GM19452 (cell line): ENCODE results near the gene SZT2.
"Not testable (repeated sequence)": the region's sequence is repeated elsewhere in the genome, so short reads cannot be mapped to it uniquely, and the experiment has no call there.

Experiments
- ATAC-seq: cut with Tn5 transposase; IDR thresholded peaks from one replicate; pipeline ENCODE4 v1.9.1; 2021; ENCODE audit not compliant: unreplicated experiment

The SZT2 gene

DNA sequence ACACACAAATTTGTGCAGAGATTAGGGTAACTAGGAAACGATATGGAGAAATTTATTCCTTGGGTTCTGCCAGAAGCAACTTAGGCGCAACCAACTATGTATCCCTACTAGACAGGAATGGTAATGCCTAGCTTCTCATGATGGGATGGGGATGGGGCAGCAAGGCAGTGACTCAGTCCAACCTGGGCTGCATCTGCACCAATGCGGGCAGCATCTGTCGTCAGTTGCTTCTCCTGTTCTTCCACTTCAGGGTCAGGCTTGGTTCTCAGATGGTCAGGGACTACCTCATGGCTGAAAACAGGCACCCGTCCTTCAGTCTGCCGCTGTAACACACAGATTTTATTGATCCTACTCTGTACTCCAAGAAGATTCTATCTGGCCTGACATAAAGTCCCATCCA is 3.0 kb upstream of the SZT2 start:
- ATAC-seq: no peak

DNA sequence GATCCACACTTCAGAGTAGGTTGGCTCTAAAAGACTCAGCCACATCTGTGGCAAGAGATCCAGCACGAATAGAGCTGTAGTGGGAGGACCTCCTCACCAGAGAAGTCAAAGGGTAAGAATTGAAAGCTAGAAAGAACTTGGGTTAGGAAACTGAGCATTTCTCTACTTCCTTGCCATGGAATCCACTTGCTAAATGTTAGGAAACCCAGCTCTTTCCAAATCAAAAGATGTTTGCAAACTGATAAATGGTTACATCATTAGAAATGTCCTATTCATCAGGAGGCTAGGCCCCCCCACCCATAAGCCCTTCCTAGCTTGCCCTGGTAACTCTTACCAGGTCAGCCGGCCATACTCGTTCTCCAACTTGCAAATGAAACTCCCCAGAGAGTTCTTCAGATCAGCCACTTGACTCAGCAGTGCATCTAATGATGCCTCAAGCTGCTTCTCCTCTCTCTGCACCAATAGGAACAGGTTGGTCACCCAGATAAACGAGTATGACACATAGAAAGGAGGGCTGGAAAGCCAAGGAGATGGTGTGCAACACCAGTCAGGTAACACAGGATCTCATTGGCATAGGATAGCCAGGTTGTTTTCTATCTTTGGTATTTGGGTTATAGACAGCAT is 1.6 kb upstream of the SZT2 start:
- ATAC-seq: no peak

DNA sequence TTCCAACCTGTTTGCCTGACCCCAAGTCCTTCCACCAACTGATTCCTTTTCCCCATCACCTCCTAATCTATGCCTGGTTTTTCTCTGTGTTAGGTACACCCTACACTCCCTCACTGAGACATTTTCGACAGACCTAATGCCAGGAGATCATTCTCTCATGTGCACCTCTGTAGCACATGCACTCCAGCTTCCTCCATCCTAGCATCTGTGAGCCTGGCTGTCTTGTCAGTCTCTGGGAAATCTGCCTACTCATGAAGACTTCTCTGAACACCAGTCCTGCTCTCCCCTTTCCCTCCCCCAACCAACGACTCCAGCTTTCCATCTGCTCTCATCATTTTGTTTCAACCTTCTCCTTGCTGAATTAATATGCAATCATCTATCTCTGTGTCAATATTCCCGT is 1.1 kb upstream of the SZT2 start:
- no peak for ATAC-seq

- no peak for ATAC-seq
Observed at GRCh38 chr1:43392702-43393101, 3.0 kb downstream of the SZT2 start.

- ATAC-seq: no peak
Observed at GRCh38 chr1:43395523-43395922, 5.8 kb downstream of the SZT2 start.

DNA sequence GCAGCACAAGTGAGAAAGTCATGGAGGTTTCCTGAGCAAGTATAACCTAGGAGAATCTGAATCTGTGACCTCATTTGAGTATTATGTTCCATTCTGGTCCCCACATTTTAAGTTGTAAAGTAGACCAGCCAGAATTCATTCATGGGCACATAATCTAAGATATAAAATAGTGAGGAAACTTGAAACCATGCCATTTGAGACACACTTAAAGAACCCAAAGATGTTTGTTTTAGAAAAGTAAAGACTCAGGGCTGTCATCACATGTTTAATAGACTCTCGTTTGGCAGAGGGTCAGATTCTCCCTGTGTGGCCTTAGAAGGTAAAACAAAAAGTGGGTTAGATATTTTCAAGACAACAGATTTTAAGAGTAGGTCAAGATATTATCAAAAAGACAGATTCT is 6.4 kb downstream of the SZT2 start:
- ATAC-seq: no peak

DNA sequence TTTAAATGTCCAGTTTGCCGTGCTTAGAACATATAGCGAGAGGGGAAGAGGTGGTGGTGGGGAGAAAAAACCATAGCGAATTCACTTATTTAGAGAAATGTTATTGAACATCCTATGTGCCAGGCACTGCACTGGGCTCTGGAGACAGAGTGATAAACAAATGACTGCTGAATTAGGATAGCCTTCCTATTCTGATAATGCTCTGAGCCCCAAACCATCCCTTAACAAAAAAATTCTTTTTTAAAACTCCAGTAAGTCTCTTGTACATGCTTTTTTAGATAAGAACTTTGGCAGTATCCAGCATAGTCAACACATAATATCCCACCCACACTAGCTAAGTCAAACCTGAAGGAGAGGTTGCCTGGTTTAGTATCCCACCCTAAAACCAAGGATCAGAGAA is 8.5 kb downstream of the SZT2 start:
- ATAC-seq: no peak

DNA sequence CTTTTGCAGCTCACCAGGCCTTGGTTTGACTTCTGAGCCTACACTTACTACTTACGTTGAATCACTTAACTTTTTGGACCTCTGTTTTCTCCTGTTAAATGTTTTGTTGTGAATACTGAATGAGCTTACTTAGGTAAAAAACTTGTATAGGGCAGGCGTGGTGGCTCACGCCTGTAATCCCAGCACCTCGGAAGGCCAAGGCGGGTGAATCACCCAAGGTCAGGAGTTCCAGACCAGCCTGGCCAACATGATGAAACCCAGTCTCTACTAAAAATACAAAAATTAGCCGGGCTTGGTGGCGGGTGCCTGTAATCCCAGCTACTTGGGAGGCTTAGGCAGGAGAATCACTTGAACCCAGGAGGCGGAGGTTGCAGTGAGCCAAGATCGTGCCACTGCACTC is 10.7 kb downstream of the SZT2 start:
- not testable (repeated sequence) for ATAC-seq

GRCh38 chr1:43402089-43402865 is 12.6 kb downstream of the SZT2 start:
- no peak for ATAC-seq

- no peak for ATAC-seq
Observed at GRCh38 chr1:43404353-43404752, 14.7 kb downstream of the SZT2 start.

DNA sequence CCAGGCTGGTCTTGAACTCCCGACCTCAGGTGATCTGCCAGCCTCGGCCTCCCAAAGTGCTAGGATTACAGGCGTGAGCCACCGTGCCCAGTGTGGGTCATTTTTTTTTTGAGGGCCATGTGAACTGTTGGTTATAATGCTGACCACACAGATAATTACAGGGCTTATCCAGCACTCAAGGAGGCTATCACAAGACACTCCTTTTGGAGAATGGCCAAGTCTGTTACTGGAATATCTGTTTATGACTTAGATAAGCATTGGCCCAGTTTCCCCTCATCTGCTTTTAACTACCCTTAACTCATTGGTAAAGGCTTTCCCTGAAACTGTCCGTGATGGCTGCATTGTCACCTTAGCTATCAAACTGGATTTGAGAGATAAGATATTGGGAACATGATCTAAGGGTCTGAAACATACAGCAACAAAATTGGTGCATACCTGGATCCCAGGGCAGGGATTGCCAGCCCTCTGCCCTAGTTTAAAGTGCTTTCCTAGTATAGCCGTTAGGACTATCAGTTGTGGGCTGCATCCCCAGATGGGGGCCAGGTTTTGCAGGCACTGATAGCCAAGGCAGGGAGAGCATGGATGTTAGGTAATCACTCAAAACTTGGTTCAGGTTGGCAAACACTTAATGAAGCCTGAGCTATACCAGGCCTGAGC is 15.6 kb downstream of the SZT2 start:
- ATAC-seq: no peak

- ATAC-seq: no peak
Observed at GRCh38 chr1:43405876-43406234, 16.2 kb downstream of the SZT2 start.

- ATAC-seq: no peak
Observed at GRCh38 chr1:43410571-43410970, 20.9 kb downstream of the SZT2 start.

- not testable (repeated sequence) for ATAC-seq
Observed at GRCh38 chr1:43413426-43413825, 23.7 kb downstream of the SZT2 start.

DNA sequence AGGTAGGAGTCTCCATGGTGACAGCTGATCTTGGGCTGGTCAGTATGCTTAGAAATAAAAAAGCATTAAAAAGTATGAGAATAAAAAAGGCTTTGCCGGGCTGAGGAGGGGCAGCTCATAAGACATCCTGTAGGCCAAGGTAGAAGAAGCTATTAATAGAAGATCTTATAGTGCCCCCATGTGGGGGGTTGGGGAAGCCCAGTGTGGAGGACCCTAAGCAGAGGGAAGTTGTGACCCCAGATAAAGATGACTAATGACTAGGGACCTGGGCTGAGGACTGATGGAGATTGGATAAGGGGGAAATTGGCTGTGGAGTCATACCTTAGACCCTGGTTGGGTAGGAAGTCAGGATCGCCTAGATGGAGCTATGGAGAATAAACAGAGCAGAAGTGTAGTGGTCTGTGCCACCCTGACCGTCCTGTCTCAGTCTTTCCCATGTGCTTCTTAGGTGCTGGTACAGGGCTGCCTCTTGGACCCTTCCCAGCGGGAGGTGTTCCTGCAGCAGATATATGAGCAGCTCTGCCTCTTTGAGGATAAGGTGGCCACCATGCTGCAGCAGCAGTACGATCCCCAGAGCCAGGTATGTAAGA is 25.0 kb downstream of the SZT2 start:
- no peak for ATAC-seq

DNA sequence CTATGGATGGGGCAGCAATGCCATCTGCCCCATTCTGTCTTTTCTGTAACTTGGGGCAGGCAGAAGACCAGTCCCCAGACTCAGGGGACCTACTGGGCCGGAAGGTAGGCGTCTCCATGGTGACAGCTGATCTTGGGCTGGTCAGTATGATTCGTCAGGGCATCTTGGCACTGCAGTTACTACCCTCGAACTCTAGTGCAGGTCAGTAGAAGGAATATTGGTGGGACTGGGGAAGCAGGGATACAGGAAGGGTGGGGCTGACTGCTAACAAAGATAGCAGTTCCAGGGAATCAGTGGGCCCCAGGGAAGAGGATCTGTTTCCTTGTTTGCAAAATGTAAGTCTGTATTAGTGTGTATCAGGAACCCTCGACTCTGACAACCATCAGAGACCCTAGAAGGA is 26.2 kb downstream of the SZT2 start:
- no peak for ATAC-seq

GRCh38 chr1:43418858-43419257 is 29.2 kb downstream of the SZT2 start:
- ATAC-seq: no peak

DNA sequence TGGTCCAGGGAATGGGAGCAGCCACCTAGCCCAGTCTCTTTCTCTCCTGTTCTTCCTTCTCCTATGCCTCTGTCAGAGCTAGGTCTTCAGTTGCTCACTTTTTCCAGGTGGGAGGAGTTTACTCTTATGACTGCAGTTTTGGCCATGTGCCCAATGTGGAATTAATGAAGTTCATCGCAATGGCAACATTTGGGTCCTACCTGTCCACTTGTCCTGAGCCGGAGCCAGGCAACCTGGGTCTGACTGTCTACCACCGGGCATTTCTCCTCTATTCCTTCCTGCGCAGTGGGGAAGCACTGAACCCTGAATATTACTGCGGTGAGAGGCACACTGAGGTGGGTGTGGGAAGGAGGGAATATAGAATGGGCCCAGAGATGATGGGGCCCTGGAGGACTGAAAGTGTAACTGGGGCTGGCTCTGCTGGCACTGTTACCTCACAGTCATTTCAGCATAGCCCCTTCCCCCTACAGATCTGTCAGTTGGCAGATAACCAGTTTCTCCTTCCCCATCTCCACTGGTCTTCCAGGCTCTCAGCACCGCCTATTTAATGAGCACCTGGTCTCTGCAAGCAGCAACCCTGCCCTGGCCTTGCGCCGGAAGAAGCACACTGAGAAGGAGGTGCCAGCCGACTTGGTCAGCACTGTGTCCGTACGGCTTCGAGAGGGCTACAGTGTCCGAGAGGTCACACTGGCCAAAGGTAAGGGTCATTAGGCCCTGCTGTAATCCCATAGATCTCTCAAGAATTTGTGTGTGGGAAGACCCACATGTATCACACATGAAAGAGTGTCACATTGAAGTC is 30.1 kb downstream of the SZT2 start:
- ATAC-seq: no peak

DNA sequence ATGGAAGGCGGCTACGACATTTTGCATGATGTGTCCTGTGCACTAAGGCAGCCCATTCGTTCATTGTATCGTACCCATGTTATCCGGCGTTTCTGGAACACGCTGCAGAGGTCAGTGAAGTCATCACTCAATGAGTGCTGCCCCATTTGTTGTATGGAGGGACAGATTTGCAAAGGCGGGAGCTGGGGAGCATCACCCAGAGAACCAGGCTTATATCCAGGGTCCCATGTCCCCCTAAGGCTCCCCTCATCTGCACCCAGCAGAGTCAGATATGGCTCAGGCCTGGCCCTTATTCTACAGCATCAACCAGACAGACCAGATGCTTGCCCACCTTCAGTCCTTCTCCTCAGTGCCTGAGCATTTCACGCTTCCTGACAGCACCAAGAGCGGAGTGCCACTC is 31.2 kb downstream of the SZT2 start:
- no peak for ATAC-seq

GRCh38 chr1:43421396-43421795 is 31.7 kb downstream of the SZT2 start:
- ATAC-seq: no peak
